Panc1 (cell line): ENCODE data around the gene HOXA9.

Experiments
- CTCF ChIP-seq: fragments of 450-650 bp; IDR thresholded peaks from 2 replicates; pipeline ENCODE4 v1.5.1; 2017; ENCODE audit warnings: mild to moderate bottlenecking
- TF ChIP-seq, protein P1 (sequence below), 2 experiments: IDR thresholded peaks; 2 replicates each; pipeline ENCODE4 v1.6.1; 2011 to 2012; ENCODE audit warnings: low read depth in 2 of 2, control low read depth in 1 of 2, low read length in 1 of 2, mild to moderate bottlenecking in 1 of 2, moderate library complexity in 1 of 2; ENCODE audit not compliant: insufficient read depth in 1 of 2

DNA sequence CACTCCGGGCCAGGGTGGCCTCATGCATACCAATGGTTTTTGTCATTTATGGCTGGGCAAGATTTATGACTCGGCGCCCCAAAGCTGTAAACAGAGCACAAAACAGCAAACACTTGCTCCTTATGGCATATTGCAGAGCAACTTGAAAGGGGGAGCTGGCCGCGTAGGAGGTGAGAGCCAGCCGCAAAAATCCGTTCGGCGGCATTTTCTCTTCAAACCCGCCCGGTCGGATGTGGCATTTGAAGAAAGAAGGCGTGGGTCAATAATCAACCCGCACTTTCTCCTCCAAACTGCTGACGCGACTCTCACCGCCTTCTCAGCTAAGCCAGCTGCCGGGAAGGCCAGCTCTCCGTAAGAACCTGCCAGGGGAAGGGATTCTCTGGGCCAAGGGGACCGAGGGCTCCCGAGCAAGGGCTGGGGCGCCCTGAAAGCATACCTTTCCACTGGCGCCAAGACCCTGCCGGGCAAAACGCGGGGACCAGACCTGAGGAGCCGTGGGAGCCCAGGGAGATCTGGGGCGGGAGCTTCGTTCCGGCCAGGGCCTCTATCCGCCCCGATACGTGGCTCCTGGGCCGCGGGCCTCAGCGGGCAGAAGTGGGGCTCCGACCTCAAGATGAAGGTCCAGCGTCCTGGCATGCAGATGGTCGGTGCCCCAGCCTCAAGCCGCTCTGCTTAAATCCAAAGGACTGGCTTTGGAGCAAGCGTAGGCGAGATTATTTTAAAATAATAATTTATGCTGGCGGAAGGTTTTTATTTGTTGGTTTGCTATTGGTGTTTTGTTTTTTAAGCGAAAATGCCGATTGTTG, 49.9 kb downstream of the HOXA9 start:
- no peak for TF ChIP-seq CTCF
- TF ChIP-seq, protein P1, sequence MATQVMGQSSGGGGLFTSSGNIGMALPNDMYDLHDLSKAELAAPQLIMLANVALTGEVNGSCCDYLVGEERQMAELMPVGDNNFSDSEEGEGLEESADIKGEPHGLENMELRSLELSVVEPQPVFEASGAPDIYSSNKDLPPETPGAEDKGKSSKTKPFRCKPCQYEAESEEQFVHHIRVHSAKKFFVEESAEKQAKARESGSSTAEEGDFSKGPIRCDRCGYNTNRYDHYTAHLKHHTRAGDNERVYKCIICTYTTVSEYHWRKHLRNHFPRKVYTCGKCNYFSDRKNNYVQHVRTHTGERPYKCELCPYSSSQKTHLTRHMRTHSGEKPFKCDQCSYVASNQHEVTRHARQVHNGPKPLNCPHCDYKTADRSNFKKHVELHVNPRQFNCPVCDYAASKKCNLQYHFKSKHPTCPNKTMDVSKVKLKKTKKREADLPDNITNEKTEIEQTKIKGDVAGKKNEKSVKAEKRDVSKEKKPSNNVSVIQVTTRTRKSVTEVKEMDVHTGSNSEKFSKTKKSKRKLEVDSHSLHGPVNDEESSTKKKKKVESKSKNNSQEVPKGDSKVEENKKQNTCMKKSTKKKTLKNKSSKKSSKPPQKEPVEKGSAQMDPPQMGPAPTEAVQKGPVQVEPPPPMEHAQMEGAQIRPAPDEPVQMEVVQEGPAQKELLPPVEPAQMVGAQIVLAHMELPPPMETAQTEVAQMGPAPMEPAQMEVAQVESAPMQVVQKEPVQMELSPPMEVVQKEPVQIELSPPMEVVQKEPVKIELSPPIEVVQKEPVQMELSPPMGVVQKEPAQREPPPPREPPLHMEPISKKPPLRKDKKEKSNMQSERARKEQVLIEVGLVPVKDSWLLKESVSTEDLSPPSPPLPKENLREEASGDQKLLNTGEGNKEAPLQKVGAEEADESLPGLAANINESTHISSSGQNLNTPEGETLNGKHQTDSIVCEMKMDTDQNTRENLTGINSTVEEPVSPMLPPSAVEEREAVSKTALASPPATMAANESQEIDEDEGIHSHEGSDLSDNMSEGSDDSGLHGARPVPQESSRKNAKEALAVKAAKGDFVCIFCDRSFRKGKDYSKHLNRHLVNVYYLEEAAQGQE (IDR thresholded peaks at IDR 0.05; ENCODE audit: insufficient read depth in 1 of 2, low read depth in 2 of 2, low read length in 1 of 2): peak in 1 of 2 experiments; percentile 60; a peak in 2 of 4 replicates
